Upper lobe of left lung (tissue), 6 donors: Measurements from ENCODE around the gene ERO1A. TPM values are rescaled to one million over a fixed set of nuclear protein-coding genes. Genes with fewer than 3 reads are reported as not detected.

Experiments
- ATAC-seq, 2 donors: fragments of 200-7000 bp; cut with Tn5 transposase; one replicate each; pipeline ENCODE4 v1.9.1; 2022; ENCODE audit warnings: mild to moderate bottlenecking in 2 of 2, moderate library complexity in 2 of 2; ENCODE audit not compliant: low FRiP score in 2 of 2
- DNase-seq, 2 donors: peaks; one replicate each; pipeline ENCODE4 v3.0.0-alpha.2; 2019 to 2020
- H3K27ac ChIP-seq, 4 donors: fragments of 200-600 bp; sonication (generic); one replicate each; pipeline ENCODE4 v1.5.1; 2016 to 2019
- H3K27me3 ChIP-seq, 4 donors: fragments of 200-600 bp; sonication (generic); one replicate each; pipeline ENCODE4 v1.5.1; 2017 to 2019
- H3K36me3 ChIP-seq, 4 donors: fragments of 200-600 bp; sonication (generic); one replicate each; pipeline ENCODE4 v1.5.1; 2016 to 2019
- H3K4me1 ChIP-seq, 4 donors: fragments of 200-600 bp; sonication (generic); one replicate each; pipeline ENCODE4 v1.5.1; 2018 to 2019
- H3K4me3 ChIP-seq, 4 donors: fragments of 200-600 bp; sonication (generic); one replicate each; pipeline ENCODE4 v1.5.1; 2017 to 2019; ENCODE audit warnings: mild to moderate bottlenecking in 2 of 4, moderate library complexity in 1 of 4
- H3K9me3 ChIP-seq, 4 donors: fragments of 200-600 bp; sonication (generic); one replicate each; pipeline ENCODE4 v1.5.1; 2018 to 2019
- EP300 ChIP-seq, 4 donors: sonication (generic); formaldehyde crosslinking; IDR thresholded peaks; one replicate each; pipeline ENCODE4 v1.5.1; 2017; ENCODE audit warnings: antibody characterized with exemption in 4 of 4, control low read depth in 2 of 4
- POLR2A ChIP-seq, 4 donors: fragments of 450-650 bp; IDR thresholded peaks; one replicate each; pipeline ENCODE4 v1.5.1; 2016 to 2017; ENCODE audit warnings: antibody characterized with exemption in 4 of 4, mild to moderate bottlenecking in 2 of 4
- POLR2AphosphoS5 ChIP-seq, 2 donors: sonication (generic); formaldehyde crosslinking; IDR thresholded peaks; one replicate each; pipeline ENCODE4 v1.5.1; 2017; ENCODE audit warnings: antibody characterized with exemption in 2 of 2
- WGBS, 2 donors: methylation state at CpG; one replicate each; pipeline ENCODE4 v1.1.5; 2017 to 2018; 5-methylcytosine and 5-hydroxymethylcytosine counted together
- total RNA-seq, 6 donors: library from RNA; depleted of rRNA in 4 of 6; stranded (reverse); fragments of >200 nt in 4 of 6; gene quantifications; one replicate each; pipeline versions ENCODE4 v1.1.0 to v1.2.1, GENCODE V29; 2016 to 2021
- TF ChIP-seq, protein P1 (sequence below), 6 experiments: fragments of 450-650 bp in 4 of 6; fragments of 200-600 bp in 2 of 6; sonication (generic) in 2 of 6; IDR thresholded peaks; one replicate each; pipeline ENCODE4 v1.5.1; 2016 to 2019; ENCODE audit warnings: antibody characterized with exemption in 6 of 6
- donor health status: DM: no; HTN: no; CAD: no; lungs with moderate emphysema.
- donor health status: DM: no; HTN: yes; CAD: no; lungs with severe emphysema.

ERO1A gene
- total RNA-seq, 6 donors from 2014 or later, result 36.4 to 63.4 (median 50.9) TPM

DNA sequence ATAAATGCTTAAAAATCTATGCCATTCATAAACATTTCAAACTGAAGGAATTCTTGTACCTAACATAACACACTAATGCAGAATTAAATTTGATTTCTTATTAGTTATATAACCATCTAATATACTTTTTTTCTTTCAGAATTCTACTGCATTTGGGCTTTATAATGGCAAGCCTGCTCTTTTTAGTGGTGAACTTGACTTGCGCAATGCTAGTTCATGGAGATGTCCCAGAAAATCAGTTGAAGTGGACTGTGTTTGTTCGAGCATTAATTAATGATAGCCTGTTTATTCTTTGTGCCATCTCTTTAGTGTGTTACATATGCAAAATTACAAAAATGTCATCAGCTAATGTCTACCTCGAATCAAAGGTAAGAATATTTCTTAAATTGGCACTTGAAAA lies 95.4 kb downstream of the ERO1A start:
- Histone ChIP-seq H3K27me3 (no peaks in the 10 kb centered on the region), H3K36me3 (no peaks in the 10 kb centered on the region), H3K27ac (no peak overlapping the region), H3K4me3 (no peak overlapping the region), H3K4me1 (no peaks in the 10 kb centered on the region), H3K9me3 (peaks cover 0 to 5% (median 0%) of the 10 kb centered on the region in 4 donors)
- WGBS, 2 donors, result 91 to 92% methylated on average over 3 of the region's 3 CpGs
- no peak for DNase-seq
- no peak for TF ChIP-seq POLR2A (IDR thresholded peaks at IDR 0.05)
- TF ChIP-seq EP300 (IDR thresholded peaks at IDR 0.05), result no peak
- TF ChIP-seq, protein P1, sequence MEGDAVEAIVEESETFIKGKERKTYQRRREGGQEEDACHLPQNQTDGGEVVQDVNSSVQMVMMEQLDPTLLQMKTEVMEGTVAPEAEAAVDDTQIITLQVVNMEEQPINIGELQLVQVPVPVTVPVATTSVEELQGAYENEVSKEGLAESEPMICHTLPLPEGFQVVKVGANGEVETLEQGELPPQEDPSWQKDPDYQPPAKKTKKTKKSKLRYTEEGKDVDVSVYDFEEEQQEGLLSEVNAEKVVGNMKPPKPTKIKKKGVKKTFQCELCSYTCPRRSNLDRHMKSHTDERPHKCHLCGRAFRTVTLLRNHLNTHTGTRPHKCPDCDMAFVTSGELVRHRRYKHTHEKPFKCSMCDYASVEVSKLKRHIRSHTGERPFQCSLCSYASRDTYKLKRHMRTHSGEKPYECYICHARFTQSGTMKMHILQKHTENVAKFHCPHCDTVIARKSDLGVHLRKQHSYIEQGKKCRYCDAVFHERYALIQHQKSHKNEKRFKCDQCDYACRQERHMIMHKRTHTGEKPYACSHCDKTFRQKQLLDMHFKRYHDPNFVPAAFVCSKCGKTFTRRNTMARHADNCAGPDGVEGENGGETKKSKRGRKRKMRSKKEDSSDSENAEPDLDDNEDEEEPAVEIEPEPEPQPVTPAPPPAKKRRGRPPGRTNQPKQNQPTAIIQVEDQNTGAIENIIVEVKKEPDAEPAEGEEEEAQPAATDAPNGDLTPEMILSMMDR (IDR thresholded peaks at IDR 0.05), result no peak
- ATAC-seq, result no peak

DNA sequence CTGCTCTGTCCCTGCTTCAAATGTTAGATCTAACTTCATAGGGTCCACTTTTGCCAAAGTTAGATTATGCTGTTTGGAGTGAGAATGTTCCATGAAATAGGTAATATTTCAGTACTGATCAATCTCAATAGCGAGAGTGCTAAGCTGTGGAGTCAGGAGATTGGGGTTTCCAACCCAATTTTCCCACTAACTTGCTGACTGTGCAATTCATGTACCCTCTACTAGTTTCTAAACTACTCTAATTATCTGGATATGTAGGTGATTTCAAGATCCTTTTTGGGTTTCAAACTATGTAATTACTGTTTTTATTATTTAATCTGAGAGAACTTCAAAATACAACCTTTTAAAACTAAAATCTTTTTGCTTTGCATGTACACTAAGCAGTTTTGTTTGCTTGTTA lies 96.8 kb downstream of the ERO1A start:
- no peak overlapping the region for H3K27ac ChIP-seq
- H3K4me3 ChIP-seq, result no peak overlapping the region
- DNase-seq (no peak), ATAC-seq (no peak)
- H3K9me3 ChIP-seq, result no peaks in the 10 kb centered on the region
- WGBS, 2 donors, result 91 to 96% methylated on average over 1 of the region's 1 CpG
- H3K4me1 ChIP-seq, result no peaks in the 10 kb centered on the region
- H3K27me3 ChIP-seq, result no peaks in the 10 kb centered on the region
- H3K36me3 ChIP-seq, result no peaks in the 10 kb centered on the region
- TF ChIP-seq POLR2AphosphoS5 (IDR thresholded peaks at IDR 0.05) (no peak), EP300 (IDR thresholded peaks at IDR 0.05) (no peak)

DNA sequence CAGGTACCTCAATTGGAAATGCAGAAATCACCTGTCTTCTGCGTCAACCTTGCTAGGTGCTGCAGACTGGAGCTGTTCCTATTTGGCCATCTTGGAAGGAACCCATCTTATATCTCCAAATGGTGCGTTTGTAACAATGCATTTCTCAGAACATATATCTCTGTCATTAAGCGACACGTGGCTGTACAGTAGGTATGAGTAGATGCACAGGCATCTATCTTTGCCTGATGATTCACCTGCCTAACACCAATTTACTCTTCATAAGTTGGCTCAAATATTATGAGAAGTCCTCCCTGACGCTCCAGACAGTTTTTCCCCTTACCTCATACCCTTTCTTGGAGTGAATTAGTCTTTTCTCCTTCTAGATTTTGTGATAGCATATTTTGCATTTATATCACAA lies 98.5 kb downstream of the ERO1A start:
- Histone ChIP-seq H3K27me3 (no peaks in the 10 kb centered on the region), H3K9me3 (no peaks in the 10 kb centered on the region), H3K4me1 (no peaks in the 10 kb centered on the region), H3K4me3 (no peak overlapping the region), H3K27ac (no peak overlapping the region), H3K36me3 (no peaks in the 10 kb centered on the region)
- 87 to 97% methylated on average over 5 of the region's 5 CpGs for WGBS, 2 donors
- TF ChIP-seq, protein P1 (IDR thresholded peaks at IDR 0.05), result no peak
- TF ChIP-seq POLR2A (IDR thresholded peaks at IDR 0.05), result no peak
- no peak for DNase-seq
- no peak for ATAC-seq

DNA sequence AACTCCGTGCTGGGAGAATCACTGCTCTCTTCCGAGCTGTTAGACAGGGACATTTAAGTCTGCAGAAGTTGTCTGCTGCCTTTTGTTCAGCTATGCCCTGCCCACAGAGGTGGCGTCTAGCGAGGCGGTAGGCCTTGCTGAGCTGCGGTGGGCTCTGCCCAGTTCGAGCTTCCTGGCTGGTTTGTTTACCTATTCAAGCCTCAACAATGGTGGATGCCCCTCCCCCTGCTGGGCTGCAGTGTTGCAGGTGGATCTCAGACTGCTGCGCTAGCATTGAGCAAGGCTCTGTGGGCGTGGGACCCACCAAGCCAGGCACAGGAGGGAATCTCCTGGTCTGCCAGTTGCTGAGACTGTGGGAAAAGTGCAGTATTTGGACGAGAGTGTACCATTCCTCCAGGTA lies 99.0 kb downstream of the ERO1A start:
- no peak overlapping the region for H3K27ac ChIP-seq
- H3K4me3 ChIP-seq, result no peak overlapping the region
- no peaks in the 10 kb centered on the region for H3K36me3 ChIP-seq
- DNase-seq (peak in 1 of 2 donors; percentile 32), ATAC-seq (no peak)
- H3K27me3 ChIP-seq, result no peaks in the 10 kb centered on the region
- no peaks in the 10 kb centered on the region for H3K4me1 ChIP-seq
- WGBS, 2 donors, result 84% methylated on average over 10 of the region's 10 CpGs; no CpG with 5 or more reads in 1 of the 2 donors
- TF ChIP-seq POLR2AphosphoS5 (IDR thresholded peaks at IDR 0.05), result no peak
- TF ChIP-seq POLR2A (IDR thresholded peaks at IDR 0.05), result no peak
- TF ChIP-seq EP300 (IDR thresholded peaks at IDR 0.05), result no peak
- TF ChIP-seq, protein P1 (IDR thresholded peaks at IDR 0.05), result no peak
- no peaks in the 10 kb centered on the region for H3K9me3 ChIP-seq

DNA sequence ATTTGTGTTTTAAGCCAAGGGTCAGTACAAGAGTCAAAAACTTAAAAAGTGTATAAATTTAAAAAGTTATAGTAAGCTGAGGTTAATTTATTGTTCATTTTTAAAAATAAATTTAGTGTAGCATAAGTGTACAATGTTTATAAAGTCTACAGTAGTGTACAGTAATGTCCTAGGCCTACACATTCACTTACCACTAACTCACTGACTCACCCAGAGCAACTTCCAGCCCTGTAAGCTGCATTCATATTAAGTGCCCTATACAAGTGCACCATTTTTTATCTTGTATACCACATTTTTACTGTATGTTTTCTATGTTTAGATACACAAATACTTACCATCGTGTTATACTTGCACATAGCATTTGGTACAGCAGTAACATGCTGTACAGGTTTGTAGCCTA lies 105.0 kb downstream of the ERO1A start:
- H3K27ac ChIP-seq, result no peak overlapping the region
- no peaks in the 10 kb centered on the region for H3K9me3 ChIP-seq
- no peaks in the 10 kb centered on the region for H3K4me1 ChIP-seq
- H3K27me3 ChIP-seq, result no peaks in the 10 kb centered on the region
- TF ChIP-seq, protein P1 (IDR thresholded peaks at IDR 0.05), result no peak
- TF ChIP-seq POLR2AphosphoS5 (IDR thresholded peaks at IDR 0.05) (no peak), EP300 (IDR thresholded peaks at IDR 0.05) (no peak), POLR2A (IDR thresholded peaks at IDR 0.05) (no peak)
- no peaks in the 10 kb centered on the region for H3K36me3 ChIP-seq
- WGBS, 2 donors, result 77 to 100% methylated on average over 1 of the region's 1 CpG
- H3K4me3 ChIP-seq, result no peak overlapping the region
- DNase-seq, result no peak
- ATAC-seq, result no peak

Other genes with a start within 250 kb of the ERO1A start
- 10 to 100 TPM in 2 of 6 donors, 1 to 10 TPM in 4; 4.2 to 13.3 (median 8.0) TPM for gene TXNDC16, start 143.1 kb downstream of the ERO1A start, total RNA-seq
- 1 to 10 TPM in 1 of 6 donors, under 1 TPM in 3, not detected in 2; 0.43 to 1.0 (median 0.63) TPM for gene GPR137C, start 142.7 kb downstream of the ERO1A start, total RNA-seq
- gene PSMC6, start 11.6 kb upstream of the ERO1A start, total RNA-seq, result 10 to 100 TPM; 36.1 to 95.1 (median 57.2) TPM
- gene STYX, start 34.6 kb upstream of the ERO1A start, total RNA-seq, result 10 to 100 TPM in 4 of 6 donors, 1 to 10 TPM in 2; 3.0 to 16.5 (median 10.4) TPM
- gene GNPNAT1, start 96.0 kb upstream of the ERO1A start, total RNA-seq, result 10 to 100 TPM in 3 of 6 donors, 1 to 10 TPM in 3; 2.1 to 18.8 (median 10.9) TPM